Stimulated activated CD4-positive, alpha-beta T cell treated with anti-CD3 and anti-CD28 coated beads, Interleukin-12 subunit alpha, Interleukin-12 subunit beta, amount 100 ng/mL, for 4 hours (primary cell): ENCODE measurements around the gene TGM2.

ENCODE experiments used
- DNase-seq: peaks from one replicate; pipeline ENCODE4 v3.0.0-alpha.2; 2020

TGM2 gene

GRCh38 chr20:38158701-38159351, 6.2 kb downstream of the TGM2 start:
- DNase-seq = no peak

DNA sequence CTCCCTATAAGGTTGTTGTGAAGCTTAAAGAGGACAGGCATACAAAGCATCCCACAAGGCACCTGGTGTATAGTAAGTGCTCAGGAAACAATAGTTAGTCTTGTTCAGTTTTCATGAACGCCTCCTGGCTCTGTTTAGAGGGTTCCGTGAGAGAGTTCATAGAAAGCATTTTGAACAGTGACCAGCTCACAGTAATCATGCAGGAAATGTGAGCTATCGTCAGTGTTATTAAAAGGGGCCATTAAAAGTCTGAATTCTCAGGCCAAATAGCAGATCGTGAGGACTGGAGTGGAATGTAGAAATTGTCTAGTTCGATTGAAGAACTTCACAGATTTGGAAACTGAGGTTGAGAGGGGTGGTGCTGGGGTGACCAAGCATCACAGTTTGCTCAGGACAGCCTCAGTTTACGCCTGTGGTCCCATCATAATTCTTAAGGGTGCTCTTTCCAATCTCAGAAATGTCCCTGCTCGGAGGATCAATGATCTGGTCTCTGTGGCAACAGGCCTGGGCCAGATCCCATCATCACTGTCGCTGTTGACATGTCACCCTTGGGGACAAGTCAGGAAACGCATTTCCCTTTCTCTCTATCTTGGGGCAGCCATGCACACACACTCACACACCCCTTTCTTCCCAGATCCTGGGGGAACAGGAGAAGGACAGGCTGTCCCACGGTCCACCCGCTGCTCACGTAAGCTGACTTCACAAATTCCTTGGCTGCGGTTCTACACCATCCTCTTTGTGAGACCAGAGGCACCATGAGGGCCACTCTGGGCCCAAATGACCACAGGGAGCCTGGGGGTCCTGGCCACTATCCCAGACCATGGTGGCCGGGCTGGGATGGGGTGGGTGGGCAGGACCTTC, 7.2 kb downstream of the TGM2 start:
- no peak for DNase-seq

GRCh38 chr20:38156888-38157634, 8.0 kb downstream of the TGM2 start:
- no peak for DNase-seq

GRCh38 chr20:38156280-38156679, 8.8 kb downstream of the TGM2 start:
- no peak for DNase-seq

DNA sequence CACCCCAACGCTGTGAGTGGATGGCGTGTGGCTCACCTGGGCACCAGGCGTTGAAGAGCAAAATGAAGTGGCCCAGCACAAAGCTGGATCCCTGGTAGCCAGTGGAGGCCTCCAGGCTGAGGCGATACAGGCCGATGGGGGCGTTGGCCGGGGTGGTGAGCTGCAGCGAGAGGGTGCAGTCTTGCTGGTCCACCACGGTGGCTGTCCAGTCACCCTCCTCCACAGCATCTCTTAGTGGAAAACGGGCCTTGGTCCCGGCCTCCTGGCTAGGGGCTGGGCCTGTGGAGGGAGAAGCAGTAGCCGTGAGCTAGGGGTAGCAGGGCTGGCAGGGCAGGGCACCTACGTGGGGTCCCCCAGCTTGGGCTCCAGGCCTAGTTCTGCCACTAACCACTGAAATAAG, 9.3 kb downstream of the TGM2 start:
- no peak for DNase-seq

- no peak for DNase-seq
These were observed 11.7 kb downstream of the TGM2 start for GRCh38 chr20:38153401-38153800.

DNA sequence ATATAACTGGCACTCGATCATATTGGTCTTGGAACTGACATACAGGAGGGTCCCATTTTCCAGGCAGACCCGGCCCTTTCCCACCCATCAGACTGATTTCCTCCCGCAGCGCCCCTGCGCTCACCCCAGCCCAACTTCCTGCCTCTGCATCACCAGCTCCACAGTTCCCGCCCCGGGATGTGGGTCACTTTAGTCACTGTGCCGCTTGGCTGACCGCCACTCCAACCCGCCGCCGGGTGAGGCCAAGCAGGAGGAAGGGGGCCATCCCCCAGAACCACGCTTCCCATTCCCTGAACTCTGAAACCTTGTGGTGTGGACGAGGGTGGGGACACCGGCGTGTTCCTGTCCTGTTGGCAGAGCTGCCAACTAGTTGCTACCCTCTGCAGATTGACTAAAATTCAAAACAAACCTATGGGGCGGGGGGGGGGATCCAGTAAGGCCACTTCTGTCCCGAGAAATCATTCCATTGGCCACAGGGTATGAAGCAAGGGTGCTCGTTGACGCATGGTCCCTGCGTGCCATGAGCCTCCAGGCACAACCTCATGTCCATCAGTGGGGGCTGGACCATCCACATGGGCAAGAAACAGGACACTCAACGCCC, 12.3 kb downstream of the TGM2 start:
- no peak for DNase-seq

GRCh38 chr20:38152175-38152620, 12.9 kb downstream of the TGM2 start:
- no peak for DNase-seq

DNA sequence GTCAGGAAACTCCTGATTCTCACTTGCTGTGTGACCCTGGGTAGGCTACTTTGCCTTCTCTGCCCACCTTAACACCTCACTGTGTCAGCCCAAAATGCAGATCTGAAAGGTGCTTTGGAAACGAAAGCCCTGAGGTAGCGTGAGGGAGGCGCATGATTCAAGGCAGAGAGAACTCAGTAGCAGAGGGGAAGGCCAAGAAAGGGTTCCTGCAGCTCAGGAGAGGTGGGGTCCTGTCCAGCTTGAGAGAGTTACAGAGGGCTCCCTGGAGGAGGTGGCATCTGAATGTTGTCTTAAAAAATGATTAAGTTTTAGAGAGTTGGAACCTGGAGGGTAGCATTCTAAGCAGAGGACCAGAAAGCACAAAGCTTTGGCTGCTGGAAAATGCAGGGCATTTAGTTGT, 13.6 kb downstream of the TGM2 start:
- no peak for DNase-seq

DNA sequence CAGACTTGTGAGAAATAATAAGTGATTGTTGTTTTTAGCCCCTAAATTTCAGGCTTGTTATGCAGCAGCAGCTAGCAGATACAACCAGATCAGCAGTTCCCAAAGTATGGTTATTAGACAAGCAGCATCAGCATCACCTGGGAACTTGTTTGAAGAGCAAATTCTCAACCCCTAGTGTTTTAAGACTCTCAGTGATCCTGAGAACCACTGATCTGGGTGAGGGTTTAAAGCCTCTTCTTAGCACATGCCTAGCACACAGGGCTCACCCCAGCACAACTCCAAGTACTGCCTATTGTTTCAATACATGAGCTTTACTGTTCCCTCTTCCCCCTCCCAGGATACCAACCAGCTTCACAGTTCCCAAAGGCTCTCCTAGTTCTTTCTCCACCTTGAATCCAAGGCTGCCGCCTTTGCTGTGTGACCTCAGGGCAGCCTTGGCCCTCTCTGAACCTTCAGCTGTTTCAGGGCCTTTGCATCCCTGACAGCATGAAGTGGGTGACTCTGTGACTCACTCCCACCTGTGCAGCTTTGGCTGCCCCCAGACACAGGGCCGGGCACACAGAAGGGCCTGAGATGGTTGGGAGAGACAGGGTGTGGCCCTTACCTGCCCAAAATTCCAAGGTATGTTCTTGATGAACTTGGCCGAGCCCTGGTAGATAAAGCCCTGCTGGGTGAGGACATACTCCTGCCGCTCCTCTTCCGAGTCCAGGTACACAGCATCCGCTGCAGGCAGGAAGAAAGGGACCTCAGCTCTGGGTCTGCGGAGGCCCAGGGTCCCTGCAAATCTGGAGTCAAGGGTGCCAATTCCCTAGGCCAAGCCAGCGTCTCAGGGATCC, 14.5 kb downstream of the TGM2 start:
- DNase-seq = no peak

DNA sequence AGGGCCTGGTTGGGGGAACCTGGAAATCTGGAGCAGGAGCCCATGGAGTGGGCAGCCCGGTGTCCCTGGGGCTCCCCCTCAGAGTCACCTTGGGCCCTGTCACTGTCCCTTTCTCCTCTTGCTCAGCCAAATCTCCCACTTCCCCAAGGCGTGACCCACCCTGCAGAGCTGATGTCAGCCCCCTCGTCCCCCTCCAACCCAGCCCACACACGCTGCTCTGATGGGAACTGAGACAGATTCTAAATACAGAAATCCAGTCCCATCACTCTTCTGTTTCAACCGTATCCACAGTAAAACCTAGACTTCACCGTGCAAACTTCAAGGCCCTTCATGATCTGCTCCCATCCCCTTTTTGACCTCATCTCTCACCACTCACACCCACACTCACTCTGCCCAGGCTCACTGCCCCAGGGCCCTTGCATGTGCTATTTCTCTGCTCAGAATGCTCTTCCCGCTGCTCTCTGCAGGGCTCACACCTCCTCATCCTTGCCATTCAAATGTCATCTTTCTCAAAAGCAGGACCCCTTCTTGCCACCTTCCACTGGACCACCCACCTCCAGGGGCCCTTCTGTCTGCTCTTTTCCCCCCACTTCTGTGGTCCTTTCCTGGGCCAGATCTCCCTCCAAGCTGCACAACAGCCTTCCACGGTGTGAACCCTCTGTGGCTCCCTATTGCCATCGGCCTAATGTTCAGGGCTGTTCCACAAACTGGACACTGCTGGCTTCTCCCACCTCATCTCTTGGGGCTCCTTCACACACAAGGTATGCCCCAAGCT, 16.6 kb downstream of the TGM2 start:
- DNase-seq = no peak

DNA sequence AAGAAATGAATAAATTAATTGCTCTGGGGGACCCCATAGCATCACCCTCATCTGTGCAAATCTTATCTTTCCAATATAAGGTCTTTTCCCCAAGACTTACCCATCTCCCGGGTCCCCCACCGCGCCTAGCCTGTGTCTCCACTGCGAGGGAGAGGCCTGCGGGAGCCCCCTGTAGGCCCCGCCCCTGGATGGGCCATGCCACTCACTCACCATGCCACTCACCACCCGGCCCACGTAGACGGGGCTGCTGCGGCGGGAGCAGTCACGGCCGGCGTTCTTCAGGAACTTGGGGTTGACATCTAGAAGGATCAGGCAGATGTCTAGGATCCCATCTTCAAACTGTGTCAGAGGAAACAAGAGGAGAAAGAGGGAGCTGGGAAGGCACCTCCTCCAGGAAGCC, 17.3 kb downstream of the TGM2 start:
- no peak for DNase-seq

DNA sequence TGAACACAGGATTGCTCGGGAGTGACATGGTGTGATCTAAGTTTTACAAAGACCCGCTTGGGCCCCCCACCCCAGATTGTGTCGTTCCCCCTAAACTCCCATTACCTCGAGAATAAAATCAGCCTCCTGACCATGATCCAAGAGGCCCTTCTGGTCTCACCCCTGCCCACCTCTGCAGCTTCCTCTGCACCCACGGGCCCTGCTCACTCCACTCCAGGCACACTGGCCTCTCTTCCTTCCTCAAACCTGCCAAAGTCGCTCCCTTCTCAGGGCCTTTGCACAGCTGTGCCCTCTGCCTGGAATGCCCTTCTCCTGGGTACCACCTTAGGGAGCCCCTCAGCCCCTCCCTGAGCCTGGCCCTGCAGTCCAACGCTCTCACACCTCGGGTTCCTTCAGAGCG, 17.9 kb downstream of the TGM2 start:
- DNase-seq = no peak

GRCh38 chr20:38146628-38147027, 18.4 kb downstream of the TGM2 start:
- no peak for DNase-seq

GRCh38 chr20:38146156-38146555, 18.9 kb downstream of the TGM2 start:
- no peak for DNase-seq

GRCh38 chr20:38145729-38146075, 19.4 kb downstream of the TGM2 start:
- no peak for DNase-seq

GRCh38 chr20:38144974-38145728, 19.9 kb downstream of the TGM2 start:
- no peak for DNase-seq

- DNase-seq = no peak
These were observed 20.5 kb downstream of the TGM2 start for GRCh38 chr20:38144598-38144973.

GRCh38 chr20:38143646-38144554, 21.2 kb downstream of the TGM2 start:
- no peak for DNase-seq

DNA sequence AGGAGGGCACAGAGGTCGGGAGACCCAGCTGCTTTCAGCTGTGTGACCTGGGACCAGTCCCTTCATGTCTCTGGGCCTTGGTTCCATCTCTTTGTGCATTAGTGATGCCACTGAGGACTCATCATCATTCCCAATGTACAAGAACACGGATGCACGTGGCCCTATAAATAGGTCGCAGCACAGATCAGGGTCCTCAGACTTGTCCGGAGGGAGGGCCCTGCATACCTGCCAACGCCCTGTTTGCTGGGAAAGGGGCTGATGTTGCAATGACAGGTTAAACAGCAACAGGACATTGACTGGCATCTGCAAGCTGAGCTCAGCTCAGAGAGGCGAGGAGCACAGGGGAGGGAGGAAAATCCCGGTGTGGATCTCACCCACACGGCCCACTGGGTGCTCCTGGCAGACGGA, 21.8 kb downstream of the TGM2 start:
- DNase-seq = no peak
